Suppressor macrophage treated with lipopolysaccharide for 4 hours (primary cell): ENCODE data around the gene SLC6A3.
"Not testable (repeated sequence)": the region's sequence is repeated elsewhere in the genome, so short reads cannot be mapped to it uniquely, and the experiment has no call there.

Experiments used
- DNase-seq: peaks from one replicate; pipeline ENCODE4 v3.0.0-alpha.2; 2020

SLC6A3 gene

DNA sequence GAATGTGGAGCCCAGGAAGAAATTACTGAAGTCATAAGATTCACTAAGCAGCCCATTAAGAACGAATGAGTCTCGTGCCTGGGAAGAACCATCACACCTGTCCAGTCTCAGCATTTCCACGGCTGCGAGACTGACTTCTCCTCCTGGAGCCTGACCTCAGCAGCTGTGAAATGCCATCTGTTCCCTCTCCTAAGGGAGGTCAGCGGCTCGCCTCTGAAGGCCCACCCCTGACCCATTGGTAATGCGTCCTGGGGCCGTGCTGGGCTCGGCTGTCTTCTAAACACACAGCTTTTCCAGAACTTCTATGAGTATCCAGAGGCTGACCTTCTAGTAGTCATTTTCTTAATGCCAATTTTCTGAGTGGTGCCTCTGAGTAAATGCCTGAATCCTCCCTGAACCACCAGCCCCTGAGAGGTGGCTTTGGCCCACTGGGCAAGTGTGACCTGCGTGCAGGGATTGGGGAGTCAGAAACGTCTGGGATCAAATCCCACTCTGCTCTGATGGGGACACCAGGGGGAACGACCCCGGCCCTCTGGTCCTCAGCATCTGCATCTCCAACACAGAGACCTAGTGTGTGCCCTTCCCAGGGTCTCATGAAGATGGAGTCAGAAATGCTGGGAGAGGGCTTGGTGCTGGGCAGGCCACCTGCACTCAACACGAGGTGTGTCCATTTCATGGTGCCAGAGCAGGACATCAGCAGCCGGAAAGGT is 5.7 kb downstream of the SLC6A3 start:
- no peak for DNase-seq

DNA sequence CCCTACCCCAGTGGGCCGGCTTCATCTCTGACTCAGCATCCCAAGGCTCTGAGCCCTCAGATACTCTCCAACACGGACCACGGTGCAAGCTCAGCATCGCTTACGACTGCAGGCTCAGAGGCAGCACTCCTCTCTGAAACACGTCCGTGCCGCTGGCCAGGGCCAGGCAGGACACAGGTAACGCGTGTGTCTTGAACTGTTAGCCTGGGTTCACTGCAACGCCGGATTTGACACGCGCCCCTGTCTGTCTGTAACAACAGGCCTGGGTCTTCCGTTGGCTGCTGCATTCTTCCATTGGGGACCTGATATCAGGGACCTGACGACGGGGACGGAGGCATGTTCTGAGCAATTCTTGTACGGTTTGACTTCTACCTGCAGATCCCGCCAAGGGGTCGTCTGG is 6.4 kb downstream of the SLC6A3 start:
- DNase-seq = no peak

DNA sequence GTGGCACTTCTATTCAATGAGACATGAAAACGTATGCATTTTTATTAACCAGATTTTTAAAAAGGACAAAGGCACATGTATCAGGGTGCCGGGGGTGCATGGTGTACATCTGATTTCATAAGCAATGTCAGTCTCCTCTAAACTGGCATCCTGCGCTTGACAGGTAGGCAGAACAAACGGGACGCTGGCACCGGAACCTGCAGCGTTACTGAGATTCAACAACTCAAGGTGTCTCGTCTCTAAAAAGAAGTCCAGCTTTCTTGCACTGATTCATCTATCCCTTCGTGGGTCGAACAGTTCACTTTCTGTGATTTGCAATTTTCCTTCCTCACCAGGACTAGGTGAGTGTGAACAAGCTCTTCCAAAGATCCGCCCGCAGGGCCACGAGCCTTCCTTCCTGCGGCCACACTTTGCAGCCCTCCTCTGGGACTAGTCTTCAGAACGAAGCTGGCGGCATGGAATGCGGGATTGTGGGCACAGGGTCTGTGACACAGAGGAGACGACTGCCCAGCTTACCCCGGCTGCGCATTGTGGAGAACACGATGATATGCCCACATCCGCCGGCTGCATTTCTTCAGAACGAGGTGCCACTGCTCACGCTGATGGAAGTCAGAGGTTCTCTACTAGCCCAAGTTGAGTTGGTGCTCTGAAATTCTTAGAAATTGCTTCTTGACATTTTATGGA is 7.2 kb downstream of the SLC6A3 start:
- DNase-seq = no peak

DNA sequence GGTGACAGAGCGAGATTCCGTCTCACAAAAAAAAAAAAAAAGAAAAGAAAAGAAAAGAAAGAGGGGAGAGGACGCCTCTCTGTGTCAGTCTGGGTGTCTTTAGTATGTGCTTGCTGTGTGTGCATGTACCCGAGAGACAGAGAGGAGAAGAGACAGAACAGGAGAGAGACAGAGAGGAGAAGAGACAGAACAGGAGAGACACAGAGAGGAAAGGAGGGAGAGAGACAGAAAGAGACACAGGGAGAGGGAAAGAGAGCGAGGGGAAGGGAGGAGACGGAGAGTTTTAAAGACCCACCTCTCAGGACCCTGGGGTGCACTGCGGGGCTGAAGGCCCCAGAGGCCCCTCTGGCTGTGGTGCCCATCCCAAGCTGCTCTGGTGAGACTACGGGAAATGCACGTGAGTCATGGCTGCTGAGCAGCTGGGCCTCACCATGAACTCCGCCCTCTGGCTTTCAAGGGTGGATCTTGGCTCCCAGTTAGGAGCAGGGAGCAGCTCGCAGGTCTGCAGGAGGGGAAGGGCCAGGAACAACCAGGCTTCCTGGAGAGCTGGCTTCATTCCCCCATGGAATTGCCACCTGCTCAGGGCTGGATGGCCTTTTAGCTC is 7.9 kb downstream of the SLC6A3 start:
- no peak for DNase-seq

DNA sequence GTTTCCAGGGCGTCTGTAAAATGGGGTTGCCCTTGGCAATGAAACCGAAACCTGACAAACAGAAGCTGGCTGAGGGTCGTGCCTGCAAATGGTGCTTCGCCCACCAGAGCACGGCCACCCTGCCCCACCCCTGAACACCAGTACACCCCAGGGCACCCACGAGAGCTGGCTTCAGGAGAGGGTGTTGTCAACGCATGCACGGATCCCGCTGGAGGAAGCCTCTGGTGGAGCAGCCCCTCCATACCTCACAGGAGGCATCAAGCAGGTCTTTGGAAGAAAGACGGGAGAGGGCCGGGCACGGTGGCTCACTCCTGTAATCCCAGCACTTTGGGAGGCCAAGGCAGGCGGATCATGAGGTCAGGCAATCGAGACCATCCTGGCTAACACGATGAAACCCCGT is 8.6 kb downstream of the SLC6A3 start:
- DNase-seq = no peak

DNA sequence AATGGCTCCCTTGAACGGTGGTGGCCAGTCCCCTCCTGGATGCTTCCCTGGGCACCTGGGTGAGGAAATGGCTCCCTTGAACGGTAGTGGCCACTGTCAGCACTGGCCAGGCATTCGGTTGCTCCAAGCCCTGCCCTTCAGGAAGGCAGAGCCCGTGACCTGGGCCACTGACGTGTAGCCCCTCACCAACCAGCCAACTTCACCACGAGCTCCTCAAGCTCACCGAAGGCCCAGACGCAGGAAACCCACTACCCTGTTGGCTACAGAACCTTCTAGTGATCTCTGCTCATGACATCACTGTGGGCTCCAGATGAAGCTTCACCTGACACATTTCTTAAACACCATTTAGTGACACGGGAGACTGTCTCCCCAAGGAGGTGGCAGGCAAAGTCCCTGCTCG is 9.2 kb downstream of the SLC6A3 start:
- DNase-seq = no peak

DNA sequence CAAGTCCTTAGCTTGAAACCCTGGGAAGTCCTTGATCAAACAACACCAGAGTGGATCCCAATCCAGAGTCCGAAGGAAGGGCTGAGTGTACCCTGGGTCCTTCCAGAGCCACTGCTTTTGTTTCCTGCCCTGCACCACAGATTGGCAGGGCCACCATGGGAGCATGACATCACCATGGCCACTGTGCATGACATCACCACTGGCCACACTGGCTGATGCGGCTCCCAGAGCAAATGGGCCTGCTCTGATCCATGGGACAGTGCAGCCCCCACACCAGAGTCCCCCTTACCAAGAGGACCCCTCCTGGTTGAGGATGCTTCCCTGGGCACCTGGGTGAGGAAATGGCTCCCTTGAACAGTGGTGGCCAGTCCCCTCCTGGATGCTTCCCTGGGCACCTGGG is 9.9 kb downstream of the SLC6A3 start:
- peak; percentile 2 for DNase-seq

DNA sequence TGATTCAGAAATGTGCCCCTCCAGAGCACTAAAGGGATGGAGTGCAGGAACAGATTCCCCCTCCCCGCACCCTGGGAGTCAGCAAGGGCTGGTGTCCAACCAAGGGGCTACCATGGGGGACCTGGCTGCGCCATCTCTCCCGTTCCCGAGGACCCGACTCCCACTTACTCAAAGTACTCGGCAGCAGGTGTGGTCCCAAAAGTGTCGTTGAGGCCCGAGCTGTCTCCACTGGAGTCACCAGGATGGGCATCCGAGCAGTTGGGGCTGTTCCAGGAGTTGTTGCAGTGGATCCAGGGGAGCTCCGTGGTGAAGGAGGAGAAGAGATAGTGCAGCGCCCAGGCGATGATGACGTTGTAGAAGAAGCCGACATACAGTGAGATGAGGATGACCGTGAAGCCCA is 12.9 kb downstream of the SLC6A3 start:
- DNase-seq = no peak

DNA sequence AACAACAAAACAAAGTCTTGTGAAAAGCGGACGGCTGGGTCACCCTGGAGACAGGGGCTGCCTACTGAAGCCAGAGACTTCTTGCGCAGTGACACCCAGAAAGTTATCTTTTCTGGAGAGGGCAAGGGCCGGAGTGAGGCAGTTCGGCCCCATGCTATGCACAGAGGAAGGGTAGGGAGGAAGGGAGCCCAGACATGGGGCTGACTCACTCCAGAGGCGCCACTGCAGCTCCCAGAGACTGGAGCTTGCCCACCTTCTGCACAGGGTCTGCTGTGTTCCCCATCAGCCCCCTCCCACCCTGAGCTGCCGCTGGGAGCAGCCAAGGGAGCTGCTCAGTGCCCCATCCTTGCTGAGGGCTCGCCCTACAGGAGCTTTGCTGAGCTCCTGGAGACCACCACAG is 13.3 kb downstream of the SLC6A3 start:
- DNase-seq = no peak

DNA sequence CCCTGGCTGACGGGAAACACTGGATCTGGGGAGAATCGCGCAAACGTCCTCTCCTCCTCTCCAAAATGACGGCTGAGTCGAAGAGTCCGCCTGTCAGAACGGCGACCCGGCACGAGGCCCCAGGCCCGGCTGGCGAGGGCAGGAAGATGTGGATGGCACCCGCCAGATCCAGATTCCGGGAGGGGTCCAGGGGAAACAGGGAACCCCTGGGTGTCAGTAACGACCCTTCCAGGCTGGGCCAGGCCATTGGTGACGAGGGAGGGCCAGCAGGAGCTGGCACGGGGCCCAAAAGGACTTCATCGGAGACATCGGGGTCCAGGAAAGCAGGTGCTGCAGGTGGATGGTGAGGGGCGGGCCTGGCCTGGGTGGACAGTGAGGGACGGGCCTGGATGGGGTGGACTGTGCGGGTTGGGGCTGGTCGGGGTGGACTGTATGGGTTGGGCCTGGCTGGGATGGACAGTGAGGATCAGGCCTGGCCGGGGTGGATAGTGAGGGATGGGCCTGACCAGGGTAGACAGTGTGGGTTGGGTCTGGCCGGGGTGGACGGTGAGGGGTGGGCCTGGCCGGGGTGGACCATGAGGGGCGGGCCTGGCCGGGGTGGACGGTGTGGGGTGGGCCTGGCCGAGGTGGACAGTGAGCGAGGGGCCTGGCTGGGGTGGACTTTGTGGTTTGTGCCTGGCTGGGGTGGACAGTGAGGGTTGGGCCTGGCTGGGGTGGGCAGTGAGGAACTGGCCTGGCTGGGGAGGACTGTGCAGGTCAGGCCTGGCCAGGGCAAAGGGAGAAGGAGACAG is 14.0 kb downstream of the SLC6A3 start:
- no peak for DNase-seq

DNA sequence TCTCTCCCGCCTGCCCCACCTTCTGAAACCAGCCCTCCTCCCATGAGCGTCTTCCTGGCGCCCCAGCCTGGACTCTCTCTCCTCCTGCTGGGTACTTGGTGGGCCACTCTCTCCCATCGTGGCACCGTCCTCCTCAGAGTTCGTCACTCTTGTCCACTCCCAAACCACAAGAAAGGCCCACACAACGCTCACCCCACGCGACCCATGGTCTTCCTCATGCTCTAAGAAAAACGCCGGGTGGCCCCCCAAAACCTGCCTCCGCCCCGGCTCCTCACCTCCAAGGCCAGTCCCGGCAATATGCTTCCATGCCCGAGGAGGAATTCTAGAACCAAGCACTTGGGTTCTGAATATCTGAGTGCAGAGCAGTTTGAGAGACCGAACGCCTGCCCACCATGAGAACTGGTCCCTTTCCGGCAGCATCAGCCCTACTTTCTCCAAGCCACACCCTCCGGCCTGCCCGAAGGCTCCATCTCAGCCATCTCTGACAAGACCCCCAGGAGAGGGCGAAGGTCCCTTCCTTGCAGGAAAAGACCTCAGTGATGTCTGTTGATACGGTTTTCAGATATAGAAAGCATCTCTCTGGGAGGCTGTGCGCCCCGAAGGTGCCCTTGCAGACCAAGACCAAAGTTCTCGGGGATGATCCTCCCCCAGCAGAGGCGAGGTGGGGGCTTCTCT is 15.0 kb downstream of the SLC6A3 start:
- no peak for DNase-seq

DNA sequence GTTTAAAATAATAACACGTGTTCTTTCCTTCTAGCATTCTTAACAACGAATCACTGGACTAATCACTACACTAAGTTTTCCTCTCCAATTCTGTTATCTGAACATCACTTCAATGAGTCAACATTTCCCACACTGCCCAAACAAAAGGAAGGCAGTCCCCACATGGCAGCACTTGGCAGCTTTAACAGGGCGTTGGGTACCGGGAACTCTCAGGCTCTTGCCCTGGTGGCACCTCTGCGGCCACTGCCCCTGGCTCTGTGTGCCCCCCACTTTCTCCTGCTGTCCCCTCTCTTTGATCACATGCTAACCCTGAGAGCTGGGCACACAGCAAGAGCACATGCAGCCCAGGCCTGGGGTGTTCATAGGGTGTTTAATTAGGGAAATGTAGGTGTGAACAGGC is 15.7 kb downstream of the SLC6A3 start:
- no peak for DNase-seq

DNA sequence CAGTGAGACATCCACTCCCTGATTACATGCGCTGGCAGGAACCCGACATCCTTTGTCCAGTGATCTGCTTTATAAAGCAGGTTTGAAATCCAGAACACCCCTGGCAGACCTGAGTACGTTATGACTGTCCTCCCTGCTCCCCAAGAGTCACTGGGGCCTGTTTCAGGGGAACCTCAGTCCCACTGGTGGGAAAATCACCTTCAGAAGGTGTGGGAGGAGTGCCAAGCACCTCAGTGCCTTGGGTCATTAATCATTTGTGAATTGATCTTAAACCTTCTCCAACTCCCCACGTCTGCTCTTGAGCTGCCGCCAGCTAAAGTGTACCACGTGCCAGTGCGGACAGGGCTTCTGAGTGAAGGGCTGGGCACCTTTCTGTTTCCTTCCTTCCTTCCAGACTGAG is 16.2 kb downstream of the SLC6A3 start:
- DNase-seq = no peak

DNA sequence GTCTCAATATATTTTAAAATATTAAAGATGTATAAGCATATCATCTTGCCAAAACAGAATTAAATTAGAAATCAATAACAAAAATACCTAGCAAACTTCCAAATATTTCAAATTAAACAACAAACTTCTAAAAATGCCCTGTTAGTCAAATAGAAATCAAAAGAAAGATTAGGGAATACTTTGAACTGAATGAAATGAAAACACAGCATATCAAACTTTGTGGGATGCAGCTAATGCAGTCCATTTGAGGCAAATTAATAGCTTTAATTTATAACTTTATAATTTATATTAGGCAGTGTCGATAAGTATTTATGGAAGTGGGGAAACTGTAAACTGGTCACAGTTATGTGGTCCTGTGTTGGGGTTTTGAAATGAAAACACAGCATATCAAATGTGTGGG is 17.1 kb downstream of the SLC6A3 start:
- DNase-seq = no peak

DNA sequence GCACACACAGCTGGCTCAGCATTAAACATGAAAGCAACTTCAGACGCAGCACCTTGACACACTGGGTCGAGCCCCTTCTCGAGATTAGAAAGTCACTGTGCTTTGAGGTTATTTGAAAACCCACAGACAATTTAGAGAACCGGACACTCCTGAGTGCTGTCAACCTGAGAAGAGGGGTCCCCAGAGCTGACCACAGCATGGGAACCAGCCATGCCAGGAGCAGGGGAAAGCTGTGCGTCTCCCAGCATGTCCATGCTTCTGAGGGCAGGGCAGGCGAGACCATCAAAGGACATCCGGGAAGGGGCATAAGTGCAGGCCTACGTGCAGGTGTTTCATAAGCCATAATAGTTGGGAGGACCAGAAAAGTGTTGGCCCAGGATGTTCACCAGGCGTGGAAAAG is 20.5 kb downstream of the SLC6A3 start:
- DNase-seq = no peak

DNA sequence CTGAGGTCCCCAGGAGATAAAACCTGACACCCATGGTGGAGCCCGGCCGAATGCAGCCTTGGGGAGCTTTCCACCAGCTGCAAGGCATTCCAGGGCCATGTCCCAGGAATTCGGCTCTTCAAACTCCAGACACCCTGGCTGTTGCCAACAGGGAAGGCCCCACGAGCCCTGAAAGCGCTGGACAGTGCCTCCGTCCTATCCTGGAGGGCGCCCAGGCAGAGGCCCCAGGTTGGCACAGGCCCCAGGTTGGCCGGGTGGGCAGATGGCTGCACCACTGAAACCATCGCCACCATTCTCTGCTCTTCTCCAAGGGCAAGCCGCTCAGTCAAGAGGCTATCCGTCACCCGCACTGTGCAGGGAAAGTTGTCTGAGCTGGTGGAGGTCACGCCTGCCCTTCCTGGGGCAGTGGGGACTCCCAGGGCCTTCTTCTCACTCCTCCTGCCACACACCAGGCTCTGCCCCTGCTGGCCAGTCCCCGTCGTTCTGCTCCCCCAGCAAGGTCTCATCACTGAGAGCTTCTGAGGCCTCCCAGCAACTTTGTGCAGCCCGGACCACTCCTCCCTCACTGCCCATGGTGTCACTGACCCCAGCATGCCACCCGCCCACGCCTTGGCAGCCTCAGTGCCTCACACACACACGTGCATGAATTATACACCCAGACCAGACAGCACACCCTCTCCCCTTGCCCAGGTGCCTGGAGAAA is 21.2 kb downstream of the SLC6A3 start:
- DNase-seq = no peak

DNA sequence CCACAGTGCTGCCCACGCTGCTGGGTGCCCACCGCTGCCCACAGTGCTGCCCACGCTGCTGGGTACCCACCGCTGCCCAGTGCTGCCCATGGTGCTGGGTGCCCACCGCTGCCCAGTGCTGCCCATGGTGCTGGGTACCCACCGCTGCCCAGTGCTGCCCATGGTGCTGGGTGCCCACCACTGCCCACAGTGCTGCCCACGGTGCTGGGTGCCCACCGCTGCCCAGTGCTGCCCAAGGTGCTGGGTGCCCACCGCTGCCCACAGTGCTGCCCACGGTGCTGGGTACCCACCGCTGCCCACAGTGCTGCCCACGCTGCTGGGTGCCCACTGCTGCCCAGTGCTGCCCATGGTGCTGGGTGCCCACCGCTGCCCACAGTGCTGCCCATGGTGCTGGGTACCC is 22.7 kb downstream of the SLC6A3 start:
- DNase-seq = not testable (repeated sequence)

DNA sequence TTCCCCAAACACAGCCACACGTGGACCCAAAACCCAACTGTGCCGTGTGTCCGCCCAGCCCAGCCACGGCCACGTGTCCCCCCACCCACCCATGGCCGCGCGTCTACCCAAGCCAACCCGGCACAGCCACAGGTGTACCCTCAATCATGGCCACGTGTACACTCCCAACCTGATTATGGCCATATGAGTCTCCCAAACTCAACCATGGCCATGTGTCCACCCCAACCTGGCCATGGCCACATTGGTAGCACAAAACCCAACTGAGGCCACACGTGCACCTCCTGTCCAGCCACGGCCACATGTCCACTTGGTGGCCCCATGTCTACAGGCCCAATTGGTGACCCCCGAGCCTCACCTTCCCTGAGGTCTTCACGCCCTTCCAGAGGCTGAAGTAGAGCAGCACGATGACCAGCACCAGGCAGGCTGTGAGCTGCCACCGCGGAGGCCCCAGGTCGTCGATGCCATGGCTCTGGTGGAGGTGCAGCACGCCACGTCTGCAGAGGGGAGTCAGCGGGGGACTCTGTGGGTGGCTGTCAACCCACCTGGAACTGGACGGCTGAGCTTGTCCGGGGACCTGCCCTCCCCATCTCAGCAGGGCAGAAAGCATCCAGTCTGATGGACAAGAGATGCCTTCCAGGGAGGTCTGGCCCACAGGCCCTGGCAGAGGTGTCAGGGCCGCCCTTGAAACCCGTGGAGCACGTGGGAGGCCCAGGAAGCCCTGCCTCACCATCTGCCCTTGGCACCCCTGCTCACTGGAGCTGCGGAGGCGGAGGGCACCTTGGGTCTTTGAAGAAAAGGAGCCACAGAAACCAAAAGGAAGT is 23.5 kb downstream of the SLC6A3 start:
- DNase-seq = no peak

DNA sequence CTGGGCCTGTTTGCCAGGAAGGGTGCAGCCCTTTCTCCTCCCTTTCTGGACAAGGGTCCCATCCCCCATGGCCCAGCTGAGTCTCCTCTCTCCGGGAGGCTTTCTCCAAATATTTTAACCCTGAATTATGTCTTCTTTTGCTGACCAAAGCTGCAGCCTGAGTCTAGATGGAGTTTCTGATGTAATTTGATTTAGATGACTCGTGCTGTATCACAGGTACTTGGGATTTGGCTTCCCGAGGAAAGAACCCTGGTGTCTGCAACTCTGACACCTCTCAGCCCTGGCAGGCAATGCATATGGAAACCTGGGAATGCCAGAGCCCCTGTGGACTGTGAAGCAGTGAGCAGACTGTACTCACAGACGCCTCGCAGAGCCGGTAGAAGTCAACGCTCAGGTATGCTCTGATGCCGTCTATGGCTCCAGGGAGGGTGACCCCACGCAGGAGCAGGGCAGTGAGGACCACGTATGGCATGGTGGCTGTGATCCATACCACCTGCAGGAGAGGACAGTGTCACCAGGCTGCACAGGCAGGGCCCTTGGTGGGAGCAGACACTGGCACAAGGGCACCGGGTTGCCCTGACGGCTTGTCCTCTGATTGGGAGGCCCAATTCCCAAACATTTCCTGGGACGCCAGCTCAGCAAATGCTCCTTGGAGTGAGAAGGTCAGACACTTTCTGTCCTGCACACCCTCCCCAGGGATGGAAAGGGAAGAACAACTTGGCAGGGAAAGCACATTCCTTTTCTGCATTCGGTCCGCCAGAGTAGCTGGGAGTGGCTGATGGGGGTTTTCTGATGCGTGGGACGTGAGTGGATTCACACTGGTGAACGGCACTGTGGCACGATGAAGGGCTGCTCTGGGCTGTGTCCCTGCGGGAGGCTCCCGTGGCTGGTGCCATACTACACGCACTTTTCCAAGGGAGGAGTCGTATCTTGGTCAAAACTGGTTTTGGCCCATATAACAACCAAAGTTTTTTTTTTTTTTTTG is 24.7 kb downstream of the SLC6A3 start:
- no peak for DNase-seq
